ENCODE measurements around the gene HSD17B8.

The HSD17B8 gene

GRCh38 chr6:33206864-33207551 lies 2.6 kb downstream of the HSD17B8 start:
- Histone ChIP-seq H3K36me3 (replicated peaks; ENCODE audit: low read depth, low read length) (peaks cover 15% of the 10 kb centered on the region), H4K20me1 (ENCODE audit: insufficient read depth, low read length) (no peaks in the 10 kb centered on the region; the same call in 1 of the 2 replicates), H3K27me3 (ENCODE audit: low read depth, low read length) (no peaks in the 10 kb centered on the region), H3K4me3 (ENCODE audit: low read length) (peak overlapping the region; percentile 96), H3K4me1 (ENCODE audit: low read length) (peaks cover 18% of the 10 kb centered on the region), H3K9me3 (ENCODE audit: insufficient read depth, low read length) (no peaks in the 10 kb centered on the region), H2AFZ (ENCODE audit: low read depth, low read length) (no peak overlapping the region), H3K4me2 (ENCODE audit: low read length) (peak overlapping the region; percentile 96), H3K9ac (ENCODE audit: low read length) (peak overlapping the region; percentile 98), H3K27ac (ENCODE audit: low read length) (no peak overlapping the region), H3K79me2 (ENCODE audit: low read length) (peaks cover 6% of the 10 kb centered on the region)
- TF ChIP-seq EZH2phosphoT487 (IDR thresholded peaks at IDR 0.05; ENCODE audit: low read depth) (no peak), CTCF (IDR thresholded peaks at IDR 0.05; ENCODE audit: low read depth, low read length) (no peak)

GRCh38 chr6:33207552-33208090 lies 3.2 kb downstream of the HSD17B8 start:
- H3K9ac ChIP-seq (ENCODE audit: low read length), result peak overlapping the region; percentile 98
- H4K20me1 ChIP-seq (ENCODE audit: insufficient read depth, low read length), result no peaks in the 10 kb centered on the region; the same call in 1 of the 2 replicates
- H3K36me3 ChIP-seq (replicated peaks; ENCODE audit: low read depth, low read length), result peaks cover 9% of the 10 kb centered on the region
- H3K27me3 ChIP-seq (ENCODE audit: low read depth, low read length), result no peaks in the 10 kb centered on the region
- TF ChIP-seq EZH2phosphoT487 (IDR thresholded peaks at IDR 0.05; ENCODE audit: low read depth) (no peak), CTCF (IDR thresholded peaks at IDR 0.05; ENCODE audit: low read depth, low read length) (no peak)
- H3K4me3 ChIP-seq (ENCODE audit: low read length), result peak overlapping the region; percentile 96
- H3K4me2 ChIP-seq (ENCODE audit: low read length), result peak overlapping the region; percentile 96
- peaks cover 20% of the 10 kb centered on the region for H3K4me1 ChIP-seq (ENCODE audit: low read length)
- no peak overlapping the region for H2AFZ ChIP-seq (ENCODE audit: low read depth, low read length)
- H3K27ac ChIP-seq (ENCODE audit: low read length), result peak overlapping the region; percentile 62
- no peaks in the 10 kb centered on the region for H3K9me3 ChIP-seq (ENCODE audit: insufficient read depth, low read length)
- no peaks in the 10 kb centered on the region for H3K79me2 ChIP-seq (ENCODE audit: low read length)

DNA sequence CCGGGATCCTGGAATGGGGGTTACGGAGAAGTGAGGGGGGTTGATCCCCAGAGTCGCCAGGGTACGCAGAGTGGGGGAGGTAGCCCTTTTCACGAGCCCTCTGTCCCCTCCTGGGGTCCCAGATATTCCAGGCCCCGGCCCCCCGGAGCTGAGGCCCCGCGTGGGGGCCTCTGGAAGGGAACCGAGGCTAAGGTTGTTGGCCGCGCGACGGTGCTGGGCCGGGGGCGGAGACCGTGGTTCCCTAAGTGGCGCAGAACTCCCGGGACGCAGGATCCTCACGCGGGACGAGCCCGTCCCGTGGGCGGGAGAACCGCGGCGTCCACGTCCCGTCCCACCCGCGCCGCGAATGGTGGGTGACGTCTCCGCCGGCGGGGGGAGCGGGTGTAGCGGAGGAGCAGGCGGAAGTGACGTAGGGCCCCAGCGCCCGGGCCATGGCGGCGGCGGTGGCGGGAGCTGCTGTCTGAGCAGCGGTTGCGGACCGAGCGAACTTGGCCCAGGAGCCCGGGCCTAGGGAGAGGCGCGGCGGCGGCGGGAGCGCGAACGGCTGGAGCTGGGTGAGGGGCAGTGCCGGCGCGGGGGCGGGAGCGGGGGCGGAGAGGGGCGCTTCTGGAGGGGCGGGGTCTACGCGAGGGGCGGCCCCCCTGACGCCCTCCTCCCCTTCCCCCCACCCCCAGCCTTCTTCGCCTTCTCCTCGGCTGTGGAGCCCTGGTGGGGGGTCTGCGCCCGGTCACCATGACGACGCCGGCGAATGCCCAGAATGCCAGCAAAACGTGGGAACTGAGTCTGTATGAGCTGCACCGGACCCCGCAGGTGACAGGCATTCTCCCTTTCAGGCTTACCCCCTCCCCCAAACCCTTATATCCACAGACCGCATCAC lies 3.9 kb downstream of the HSD17B8 start, which contains the start of gene RING1:
Gene RING1 (plus strand): TSS at position 410 of the 877 bp plus-strand sequence. CDS start 323 bp downstream, at position 733.
- peaks cover 6% of the 10 kb centered on the region for H3K36me3 ChIP-seq (replicated peaks; ENCODE audit: low read depth, low read length)
- H3K4me1 ChIP-seq (ENCODE audit: low read length), result peaks cover 27% of the 10 kb centered on the region
- H3K27me3 ChIP-seq (ENCODE audit: low read depth, low read length), result 0 out of 2 replicates have a peak, but pooled peaks cover under 1% of the 10 kb centered on the region
- peak within 1 kb of the TSS; percentile 96 for H3K4me2 ChIP-seq (ENCODE audit: low read length)
- no peaks in the 10 kb centered on the region for H3K9me3 ChIP-seq (ENCODE audit: insufficient read depth, low read length)
- peak within 1 kb of the TSS; percentile 96 for H3K4me3 ChIP-seq (ENCODE audit: low read length)
- no peak within 1 kb of the TSS; the same call in 1 of the 2 replicates for H2AFZ ChIP-seq (ENCODE audit: low read depth, low read length)
- H3K9ac ChIP-seq (ENCODE audit: low read length), result peak within 1 kb of the TSS; percentile 98
- H3K79me2 ChIP-seq (ENCODE audit: low read length), result no peaks in the 10 kb centered on the region
- no peaks in the 10 kb centered on the region; the same call in 1 of the 2 replicates for H4K20me1 ChIP-seq (ENCODE audit: insufficient read depth, low read length)
- TF ChIP-seq EZH2phosphoT487 (IDR thresholded peaks at IDR 0.05; ENCODE audit: low read depth) (no peak), CTCF (IDR thresholded peaks at IDR 0.05; ENCODE audit: low read depth, low read length) (no peak)
- H3K27ac ChIP-seq (ENCODE audit: low read length), result peak within 1 kb of the TSS; percentile 62
